IMR-90 (cell line): ENCODE measurements around the gene SERPINB5.

Source experiments
- BHLHE40 ChIP-seq: fragments of 150-350 bp; IDR thresholded peaks from 2 replicates; pipeline ENCODE4 v1.6.1; 2016; ENCODE audit warnings: mild to moderate bottlenecking, low read depth, low read length
- CEBPB ChIP-seq: IDR thresholded peaks from 2 replicates; pipeline ENCODE4 v1.6.1; 2012; ENCODE audit warnings: low read depth, low read length, improper control_type of control experiment
- CTCF ChIP-seq: conservative IDR thresholded peaks from 2 replicates; pipeline ENCODE4 v1.5.1; 2012; ENCODE audit warnings: mild to moderate bottlenecking, low read depth, low read length, improper control_type of control experiment
- POLR2A ChIP-seq: IDR thresholded peaks from 2 replicates; pipeline ENCODE4 v1.6.1; 2012; ENCODE audit warnings: mild to moderate bottlenecking, low read depth, low read length
- USF2 ChIP-seq: fragments of 150-350 bp; IDR thresholded peaks from 2 replicates; pipeline ENCODE4 v1.6.1; 2017; ENCODE audit warnings: mild to moderate bottlenecking, antibody characterized with exemption, low read length, low read depth

- TF ChIP-seq USF2 = no peak
- TF ChIP-seq POLR2A = no peak
- TF ChIP-seq CTCF = no peak
- TF ChIP-seq BHLHE40 = no peak
- TF ChIP-seq CEBPB = no peak
These were observed 36.5 kb upstream of the SERPINB5 start for GRCh38 chr18:63440219-63440618.
